WTC11 (cell line): ENCODE data around the gene DCTD. TPM values are rescaled to one million over a fixed set of nuclear protein-coding genes. Genes with fewer than 3 reads are reported as not detected.

Experiments used
- ATAC-seq: fragments of 200-7000 bp; cut with Tn5 transposase; 2 replicates; pipeline ENCODE4 v1.10.0; 2021; ENCODE audit warnings: mild to moderate bottlenecking, moderate library complexity
- CTCF ChIA-PET: fragments of 300-600 bp; sonication (Branson Sonifier 250); formaldehyde crosslinking; loops from one replicate; lab custom pipeline; 2021; ENCODE audit warnings: antibody characterized with exemption; lab: Charles Lee
- POLR2A ChIA-PET: fragments of 350-600 bp; sonication (Branson Sonifier 250); formaldehyde crosslinking; loops from one replicate; lab custom pipeline; 2021; ENCODE audit warnings: antibody characterized with exemption; lab: Charles Lee
- DNase-seq: peaks from one replicate; pipeline ENCODE4 v3.0.0; 2021; ENCODE audit warnings: low spot score
- H3K27ac Mint-ChIP-seq: 2 replicates; pipeline ENCODE4 v1.8.0; 2021; ENCODE audit warnings: mixed read lengths
- H3K27me3 Mint-ChIP-seq: 2 replicates; pipeline ENCODE4 v1.8.0; 2021; ENCODE audit warnings: low read depth, mild to moderate bottlenecking, moderate library complexity, mixed read lengths
- H3K36me3 Mint-ChIP-seq: 2 replicates; pipeline ENCODE4 v1.8.0; 2021; ENCODE audit warnings: mixed read lengths
- H3K4me1 Mint-ChIP-seq: 2 replicates; pipeline ENCODE4 v1.8.0; 2022; ENCODE audit warnings: mixed read lengths
- H3K4me3 Mint-ChIP-seq: 2 replicates; pipeline ENCODE4 v1.8.0; 2021; ENCODE audit warnings: mild to moderate bottlenecking, moderate library complexity, mixed read lengths
- H3K9me3 Mint-ChIP-seq: 2 replicates; pipeline ENCODE4 v1.8.0; 2021; ENCODE audit warnings: mixed read lengths
- AFF4 ChIP-seq: sonication (generic); formaldehyde crosslinking; IDR thresholded peaks from 2 replicates; pipeline ENCODE4 v1.8.1; 2023; ENCODE audit warnings: mild to moderate bottlenecking, missing genetic modification reagents, borderline replicate concordance
- AR ChIP-seq: fragments of 250-450 bp; sonication (Bioruptor Pico); IDR thresholded peaks from 2 replicates; pipeline ENCODE4 v1.9.0; 2021; ENCODE audit warnings: mild to moderate bottlenecking
- CREB1 ChIP-seq: sonication (generic); formaldehyde crosslinking; IDR thresholded peaks from 2 replicates; pipeline ENCODE4 v1.8.0; 2023; ENCODE audit warnings: mild to moderate bottlenecking, missing genetic modification reagents
- CREM ChIP-seq: sonication (generic); formaldehyde crosslinking; IDR thresholded peaks from 2 replicates; pipeline ENCODE4 v1.8.1; 2022; ENCODE audit warnings: mild to moderate bottlenecking, missing genetic modification reagents, moderate library complexity
- ETV6 ChIP-seq: sonication (generic); formaldehyde crosslinking; IDR thresholded peaks from 2 replicates; pipeline ENCODE4 v1.8.1; 2022; ENCODE audit warnings: mild to moderate bottlenecking, missing genetic modification reagents
- GABPB1 ChIP-seq: sonication (generic); formaldehyde crosslinking; IDR thresholded peaks from 2 replicates; pipeline ENCODE4 v1.8.1; 2023; ENCODE audit warnings: mild to moderate bottlenecking, missing genetic modification reagents
- HMGXB4 ChIP-seq: sonication (generic); formaldehyde crosslinking; IDR thresholded peaks from 2 replicates; pipeline ENCODE4 v1.8.1; 2023; ENCODE audit warnings: mild to moderate bottlenecking, moderate library complexity, missing genetic modification reagents
- NR2C2 ChIP-seq: sonication (generic); formaldehyde crosslinking; IDR thresholded peaks from 2 replicates; pipeline ENCODE4 v1.8.0; 2022; ENCODE audit warnings: mild to moderate bottlenecking, missing genetic modification reagents
- PREB ChIP-seq: sonication (generic); formaldehyde crosslinking; IDR thresholded peaks from 2 replicates; pipeline ENCODE4 v1.8.1; 2022; ENCODE audit warnings: mild to moderate bottlenecking, missing genetic modification reagents, moderate library complexity, borderline replicate concordance
- TCF7 ChIP-seq: sonication (generic); formaldehyde crosslinking; IDR thresholded peaks from 2 replicates; pipeline ENCODE4 v1.8.0; 2022; ENCODE audit warnings: mild to moderate bottlenecking, low read depth, missing genetic modification reagents, moderate library complexity
- USF1 ChIP-seq: sonication (generic); formaldehyde crosslinking; IDR thresholded peaks from 2 replicates; pipeline ENCODE4 v1.8.0; 2022; ENCODE audit warnings: mild to moderate bottlenecking, missing genetic modification reagents
- ZNF121 ChIP-seq: sonication (generic); formaldehyde crosslinking; IDR thresholded peaks from 2 replicates; pipeline ENCODE4 v1.8.0; 2023; ENCODE audit warnings: missing genetic modification reagents
- ZNF219 ChIP-seq: sonication (generic); formaldehyde crosslinking; IDR thresholded peaks from 2 replicates; pipeline ENCODE4 v1.8.0; 2023; ENCODE audit warnings: missing genetic modification reagents, mild to moderate bottlenecking, borderline replicate concordance
- total RNA-seq: library from RNA; stranded (reverse); gene quantifications from 3 replicates; pipeline ENCODE4 v1.2.3, GENCODE V29; 2021

The DCTD gene
- total RNA-seq, 1 experiment from 2014 or later: 56.8 TPM

GRCh38 chr4:182896421-182896820, 20.8 kb downstream of the DCTD start (continued):
- TF ChIP-seq CREB1 (CRISPR knock-in tag): no peak
- no peak for TF ChIP-seq ZNF121 (CRISPR knock-in tag)
- TF ChIP-seq ZNF219 (CRISPR knock-in tag): no peak
- TF ChIP-seq TCF7 (CRISPR knock-in tag): no peak
- no peak for TF ChIP-seq AR (CRISPR knock-in tag)
- TF ChIP-seq HMGXB4 (CRISPR knock-in tag): no peak
- no peak for TF ChIP-seq AFF4 (CRISPR knock-in tag)
- no peak for TF ChIP-seq NR2C2 (CRISPR knock-in tag)
- no peak for TF ChIP-seq USF1 (CRISPR knock-in tag)
- TF ChIP-seq CREM (CRISPR knock-in tag): no peak
- TF ChIP-seq, all 79 proteins: peak for 0

- DNase-seq: no peak
- TF ChIP-seq GABPB1 (CRISPR knock-in tag) (peak; percentile 51), ETV6 (CRISPR knock-in tag) (no peak), PREB (CRISPR knock-in tag) (no peak)
- H3K4me1 Mint-ChIP-seq: 0 out of 2 replicates have a peak, but pooled peaks cover 4% of the 10 kb centered on the region
- no peak for ATAC-seq
- peaks cover 54% of the 10 kb centered on the region for H3K36me3 Mint-ChIP-seq
- H3K9me3 Mint-ChIP-seq: no peaks in the 10 kb centered on the region
- H3K27ac Mint-ChIP-seq: peak overlapping the region; percentile 60
- ChIA-PET CTCF (interaction anchor here (1.3 to 1.6 kb wide), 2 partner anchors 9 to 29 kb away, joined by 3 to 4 read pairs; no protein-coding TSS in a partner anchor), POLR2A (no interaction called here)
- no peaks in the 10 kb centered on the region for H3K27me3 Mint-ChIP-seq
- H3K4me3 Mint-ChIP-seq: no peak overlapping the region
Observed at GRCh38 chr4:182895791-182896292, 21.3 kb downstream of the DCTD start.
